Measurements from ENCODE around the gene MAP2K6. TPM values are rescaled to one million over a fixed set of nuclear protein-coding genes. Genes with fewer than 3 reads are reported as not detected.

The MAP2K6 gene
- total RNA-seq, 1 donor from 2014 or later = 1.8 TPM

DNA sequence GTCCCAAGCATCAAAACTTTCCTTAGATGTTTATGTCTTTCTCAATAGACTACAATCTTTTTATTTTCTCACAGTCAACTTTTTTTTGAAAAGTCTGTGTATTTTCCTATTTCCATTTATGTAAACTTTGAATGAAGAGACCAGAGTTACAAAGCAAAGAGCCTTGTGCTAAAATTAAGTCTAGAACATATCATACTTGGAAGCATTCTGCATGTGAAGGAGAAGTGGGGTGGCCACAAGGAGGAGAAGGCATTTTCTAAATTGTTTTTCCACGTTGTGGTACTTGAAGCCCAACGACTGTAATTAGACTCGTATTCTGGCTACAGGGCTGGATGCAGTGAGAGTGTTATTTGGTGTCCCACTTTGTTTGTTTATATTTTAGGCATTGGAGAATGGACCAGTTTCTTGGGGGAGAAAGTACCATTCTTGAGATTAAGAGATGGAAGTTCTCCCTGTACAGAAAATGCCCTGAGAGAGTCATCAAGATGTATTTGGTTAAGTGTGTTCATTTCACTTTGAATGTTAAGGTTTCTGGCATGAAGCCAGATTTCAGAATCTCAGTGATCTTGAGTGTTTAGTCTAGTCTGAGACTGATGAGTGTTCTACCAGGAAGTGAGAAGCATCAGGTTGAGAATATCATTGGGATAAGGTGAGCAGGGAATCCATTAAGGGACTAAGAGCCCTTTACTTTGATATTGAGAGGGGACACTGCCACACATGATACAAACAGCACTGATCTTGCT, 71.6 kb downstream of the MAP2K6 start:
- no peak for DNase-seq (ENCODE audit: low read depth)
- TF ChIP-seq, protein P1, sequence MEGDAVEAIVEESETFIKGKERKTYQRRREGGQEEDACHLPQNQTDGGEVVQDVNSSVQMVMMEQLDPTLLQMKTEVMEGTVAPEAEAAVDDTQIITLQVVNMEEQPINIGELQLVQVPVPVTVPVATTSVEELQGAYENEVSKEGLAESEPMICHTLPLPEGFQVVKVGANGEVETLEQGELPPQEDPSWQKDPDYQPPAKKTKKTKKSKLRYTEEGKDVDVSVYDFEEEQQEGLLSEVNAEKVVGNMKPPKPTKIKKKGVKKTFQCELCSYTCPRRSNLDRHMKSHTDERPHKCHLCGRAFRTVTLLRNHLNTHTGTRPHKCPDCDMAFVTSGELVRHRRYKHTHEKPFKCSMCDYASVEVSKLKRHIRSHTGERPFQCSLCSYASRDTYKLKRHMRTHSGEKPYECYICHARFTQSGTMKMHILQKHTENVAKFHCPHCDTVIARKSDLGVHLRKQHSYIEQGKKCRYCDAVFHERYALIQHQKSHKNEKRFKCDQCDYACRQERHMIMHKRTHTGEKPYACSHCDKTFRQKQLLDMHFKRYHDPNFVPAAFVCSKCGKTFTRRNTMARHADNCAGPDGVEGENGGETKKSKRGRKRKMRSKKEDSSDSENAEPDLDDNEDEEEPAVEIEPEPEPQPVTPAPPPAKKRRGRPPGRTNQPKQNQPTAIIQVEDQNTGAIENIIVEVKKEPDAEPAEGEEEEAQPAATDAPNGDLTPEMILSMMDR (conservative IDR thresholded peaks at IDR 0.05; ENCODE audit: low read depth, low read length) = no peak
- no peak overlapping the region for H3K4me3 ChIP-seq (ENCODE audit: low read depth, low read length)

DNA sequence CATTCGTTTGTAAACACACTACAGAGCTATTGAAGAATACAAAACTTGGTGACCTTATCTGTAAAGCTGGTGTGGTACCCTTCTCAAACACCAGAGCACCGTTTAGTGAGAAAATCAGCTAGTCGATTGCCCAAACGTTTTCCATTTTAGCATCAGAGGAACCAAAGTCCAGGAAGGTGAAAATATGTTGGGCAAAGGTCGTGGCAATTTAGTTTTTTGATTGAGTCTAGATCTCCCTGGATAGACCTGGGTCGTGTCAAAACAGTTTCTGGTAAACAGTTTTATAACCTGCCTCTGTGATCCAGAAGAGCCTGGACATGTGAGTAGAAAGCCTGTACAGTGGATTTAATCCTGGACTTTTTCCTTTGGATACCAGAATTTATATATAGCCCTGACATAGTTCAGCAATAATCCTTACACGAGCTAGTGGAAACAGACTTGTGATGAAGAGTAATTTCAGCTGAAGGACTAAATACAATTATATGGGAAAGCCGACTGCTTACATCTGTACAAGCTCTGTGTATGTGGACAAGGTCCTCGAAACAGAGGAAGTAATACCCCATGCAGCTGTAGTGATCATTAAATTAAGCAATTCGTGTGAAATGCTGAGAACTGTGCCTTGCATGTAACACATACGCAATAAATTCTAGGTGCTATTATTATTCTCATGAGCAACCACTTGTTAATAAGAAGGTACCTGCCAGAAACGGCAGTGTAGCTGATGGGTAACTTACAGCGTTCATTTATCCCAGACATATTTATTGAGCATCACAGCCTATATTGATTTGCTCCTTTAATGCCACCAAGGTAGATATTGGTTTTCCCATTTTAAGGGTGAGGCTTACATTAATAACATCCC, 72.5 kb downstream of the MAP2K6 start:
- no peak overlapping the region for H3K4me3 ChIP-seq (ENCODE audit: low read depth, low read length)
- TF ChIP-seq, protein P1 (conservative IDR thresholded peaks at IDR 0.05; ENCODE audit: low read depth, low read length) = no peak
- no peak for DNase-seq (ENCODE audit: low read depth)

DNA sequence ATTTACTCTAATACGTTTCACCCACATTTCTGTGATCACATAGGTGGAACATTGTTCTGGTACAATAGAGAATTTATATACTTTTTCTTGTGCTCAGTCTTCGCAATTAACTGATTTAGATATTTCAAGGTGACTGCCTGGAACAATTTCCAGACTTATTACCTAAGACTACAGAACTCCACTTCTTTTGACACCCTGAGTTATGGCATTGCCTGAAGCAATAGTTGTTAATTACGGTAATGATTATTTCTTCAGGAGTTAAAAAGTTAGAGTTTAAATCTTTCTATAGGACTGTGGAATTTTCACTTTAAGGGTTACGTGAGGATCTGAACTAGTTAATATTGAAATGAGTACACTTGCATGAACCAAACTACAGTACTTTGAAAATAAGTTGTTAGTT, 74.8 kb downstream of the MAP2K6 start:
- H3K4me3 ChIP-seq (ENCODE audit: low read depth, low read length) = no peak overlapping the region
- TF ChIP-seq, protein P1 (conservative IDR thresholded peaks at IDR 0.05; ENCODE audit: low read depth, low read length) = no peak
- no peak for DNase-seq (ENCODE audit: low read depth)

DNA sequence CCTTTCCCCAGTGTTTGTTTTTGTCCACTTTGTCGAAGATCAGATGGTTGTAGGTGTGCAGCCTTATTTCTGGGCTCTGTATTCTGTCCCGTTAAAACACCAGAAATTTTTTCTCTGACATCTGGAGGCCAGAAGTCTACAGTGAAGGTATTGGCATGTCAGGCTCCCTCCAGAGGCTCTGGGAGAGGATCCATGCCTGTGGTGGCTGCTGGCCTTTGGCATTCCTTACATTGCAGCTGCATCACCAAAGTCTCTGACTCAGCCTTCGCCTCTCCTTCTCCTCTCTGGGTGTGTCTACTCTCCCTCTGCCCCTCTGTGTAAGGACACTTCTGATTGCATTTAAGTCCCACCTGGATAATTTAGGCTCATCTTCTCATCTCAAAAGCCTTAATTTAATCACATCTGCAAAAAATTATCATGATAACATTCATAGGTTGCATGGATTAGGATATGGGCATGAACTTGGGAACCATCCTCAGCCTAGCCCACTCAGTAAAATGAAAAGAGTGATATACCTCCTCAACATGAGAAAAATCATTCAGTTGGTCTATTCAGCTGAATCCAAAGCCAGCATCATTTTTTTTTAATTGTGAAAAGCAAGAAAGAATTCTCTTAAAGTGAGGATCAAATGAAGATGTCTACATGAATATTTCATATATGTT, 78.0 kb downstream of the MAP2K6 start:
- H3K4me3 ChIP-seq (ENCODE audit: low read depth, low read length) = no peak overlapping the region
- TF ChIP-seq, protein P1 (conservative IDR thresholded peaks at IDR 0.05; ENCODE audit: low read depth, low read length) = no peak
- no peak for DNase-seq (ENCODE audit: low read depth)

DNA sequence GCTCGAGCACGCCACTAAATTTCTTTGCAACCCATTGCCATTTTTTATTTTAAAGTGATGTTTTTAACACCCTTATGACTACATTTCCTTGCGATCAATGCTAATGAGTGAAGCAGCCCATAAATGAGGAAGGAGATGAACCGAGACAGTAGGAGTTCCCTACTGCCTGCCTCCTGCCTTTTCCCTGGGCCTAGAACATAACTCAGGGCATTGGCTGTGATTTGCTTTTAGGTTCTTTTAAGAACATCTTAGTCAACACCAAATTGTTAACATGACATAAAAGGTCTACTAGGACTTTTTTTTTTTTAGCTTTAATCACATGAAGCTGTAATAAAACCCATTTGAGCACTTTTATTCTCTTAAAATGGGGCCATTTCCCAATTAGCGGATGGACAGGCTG, 81.3 kb downstream of the MAP2K6 start:
- DNase-seq (ENCODE audit: low read depth) = no peak
- H3K4me3 ChIP-seq (ENCODE audit: low read depth, low read length) = no peak overlapping the region
- TF ChIP-seq, protein P1 (conservative IDR thresholded peaks at IDR 0.05; ENCODE audit: low read depth, low read length) = no peak

DNA sequence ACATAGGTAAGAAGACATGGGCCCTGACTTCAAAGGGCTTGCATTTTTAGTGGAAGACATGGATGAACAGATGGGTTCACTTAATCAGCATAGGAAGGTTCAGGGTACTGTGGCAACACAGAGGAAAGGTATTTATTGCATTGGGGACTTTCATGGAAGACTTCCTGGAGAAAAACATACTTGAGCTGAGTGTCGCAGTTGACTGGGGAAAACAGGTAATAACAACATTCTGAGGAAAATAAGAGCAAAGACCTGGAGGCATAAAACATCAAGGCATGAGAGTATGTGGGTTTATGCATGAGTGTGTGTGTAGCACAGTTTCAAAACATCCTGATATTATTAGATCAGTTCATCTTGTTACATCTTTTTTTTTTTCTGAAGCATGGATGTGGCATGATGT, 82.7 kb downstream of the MAP2K6 start:
- no peak for DNase-seq (ENCODE audit: low read depth)
- H3K4me3 ChIP-seq (ENCODE audit: low read depth, low read length) = no peak overlapping the region
- TF ChIP-seq, protein P1 (conservative IDR thresholded peaks at IDR 0.05; ENCODE audit: low read depth, low read length) = no peak

All from epithelial cell of proximal tubule (primary cell).